Endothelial cell (in vitro differentiated cells): ENCODE results near the gene AUTS2. TPM values are rescaled to one million over a fixed set of nuclear protein-coding genes. Genes with fewer than 3 reads are reported as not detected.

Experiments
- DNase-seq: peaks from one replicate; pipeline ENCODE4 v3.0.0; 2021; ENCODE audit warnings: low spot score
- H3K27ac Mint-ChIP-seq: one replicate; pipeline ENCODE4 v1.8.0; 2021; ENCODE audit warnings: mixed read lengths, inconsistent platforms; ENCODE audit not compliant: unreplicated experiment
- H3K27me3 Mint-ChIP-seq: one replicate; pipeline ENCODE4 v1.8.0; 2021; ENCODE audit warnings: mild to moderate bottlenecking, moderate library complexity, mixed read lengths, inconsistent platforms; ENCODE audit not compliant: unreplicated experiment
- H3K36me3 Mint-ChIP-seq: one replicate; pipeline ENCODE4 v1.8.0; 2021; ENCODE audit warnings: mild to moderate bottlenecking, low read depth, mixed read lengths, inconsistent platforms; ENCODE audit not compliant: unreplicated experiment
- H3K4me1 Mint-ChIP-seq: one replicate; pipeline ENCODE4 v1.8.0; 2021; ENCODE audit warnings: mild to moderate bottlenecking, mixed read lengths, inconsistent platforms; ENCODE audit not compliant: unreplicated experiment
- H3K4me3 Mint-ChIP-seq: one replicate; pipeline ENCODE4 v1.8.0; 2021; ENCODE audit warnings: mild to moderate bottlenecking, mixed read lengths, inconsistent platforms; ENCODE audit not compliant: unreplicated experiment
- H3K9me3 Mint-ChIP-seq: one replicate; pipeline ENCODE4 v1.8.0; 2021; ENCODE audit warnings: mixed read lengths, inconsistent platforms; ENCODE audit not compliant: unreplicated experiment
- total RNA-seq: library from RNA; stranded (reverse); fragmentation: NEBNext Ultra II Directional; extraction: Animal tissue kit (Norgen Biotek cat#: 25700); gene quantifications from one replicate; pipeline ENCODE4 v1.2.1, GENCODE V29; 2021; ENCODE audit not compliant: unreplicated experiment
- TF ChIP-seq, protein P1 (sequence below): fragments of 200-600 bp; sonication (generic); IDR thresholded peaks from one replicate; pipeline ENCODE4 v1.5.0; 2021; ENCODE audit warnings: antibody characterized with exemption; ENCODE audit not compliant: unreplicated experiment

The AUTS2 gene
- total RNA-seq, 1 donor from 2014 or later: 103 TPM

DNA sequence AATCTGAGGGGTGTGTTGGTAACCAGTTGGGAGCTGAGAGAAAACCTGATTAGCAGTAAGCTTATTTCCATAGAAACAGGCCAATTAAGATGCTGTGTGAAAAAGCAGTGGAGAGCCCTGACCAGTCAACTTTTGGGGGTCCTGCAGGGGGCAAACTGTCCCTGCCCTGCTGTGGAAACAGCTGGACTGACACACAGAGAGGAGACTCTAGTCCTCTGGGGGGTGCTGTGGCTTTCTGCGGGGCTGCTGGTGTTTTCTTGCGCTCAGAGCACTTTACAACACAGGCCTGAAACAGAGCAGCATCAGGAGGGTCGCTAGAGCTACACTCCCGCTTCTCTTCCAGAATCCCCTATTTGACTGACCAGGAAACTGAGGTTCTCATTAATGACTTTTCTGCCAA lies 986.8 kb downstream of the AUTS2 start:
- Mint-ChIP-seq H3K27me3 (peaks cover 6% of the 10 kb centered on the region), H3K27ac (no peak overlapping the region), H3K9me3 (no peaks in the 10 kb centered on the region), H3K4me3 (no peak overlapping the region), H3K4me1 (peaks cover 54% of the 10 kb centered on the region), H3K36me3 (no peaks in the 10 kb centered on the region)
- TF ChIP-seq, protein P1, sequence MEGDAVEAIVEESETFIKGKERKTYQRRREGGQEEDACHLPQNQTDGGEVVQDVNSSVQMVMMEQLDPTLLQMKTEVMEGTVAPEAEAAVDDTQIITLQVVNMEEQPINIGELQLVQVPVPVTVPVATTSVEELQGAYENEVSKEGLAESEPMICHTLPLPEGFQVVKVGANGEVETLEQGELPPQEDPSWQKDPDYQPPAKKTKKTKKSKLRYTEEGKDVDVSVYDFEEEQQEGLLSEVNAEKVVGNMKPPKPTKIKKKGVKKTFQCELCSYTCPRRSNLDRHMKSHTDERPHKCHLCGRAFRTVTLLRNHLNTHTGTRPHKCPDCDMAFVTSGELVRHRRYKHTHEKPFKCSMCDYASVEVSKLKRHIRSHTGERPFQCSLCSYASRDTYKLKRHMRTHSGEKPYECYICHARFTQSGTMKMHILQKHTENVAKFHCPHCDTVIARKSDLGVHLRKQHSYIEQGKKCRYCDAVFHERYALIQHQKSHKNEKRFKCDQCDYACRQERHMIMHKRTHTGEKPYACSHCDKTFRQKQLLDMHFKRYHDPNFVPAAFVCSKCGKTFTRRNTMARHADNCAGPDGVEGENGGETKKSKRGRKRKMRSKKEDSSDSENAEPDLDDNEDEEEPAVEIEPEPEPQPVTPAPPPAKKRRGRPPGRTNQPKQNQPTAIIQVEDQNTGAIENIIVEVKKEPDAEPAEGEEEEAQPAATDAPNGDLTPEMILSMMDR: no peak
- no peak for DNase-seq

DNA sequence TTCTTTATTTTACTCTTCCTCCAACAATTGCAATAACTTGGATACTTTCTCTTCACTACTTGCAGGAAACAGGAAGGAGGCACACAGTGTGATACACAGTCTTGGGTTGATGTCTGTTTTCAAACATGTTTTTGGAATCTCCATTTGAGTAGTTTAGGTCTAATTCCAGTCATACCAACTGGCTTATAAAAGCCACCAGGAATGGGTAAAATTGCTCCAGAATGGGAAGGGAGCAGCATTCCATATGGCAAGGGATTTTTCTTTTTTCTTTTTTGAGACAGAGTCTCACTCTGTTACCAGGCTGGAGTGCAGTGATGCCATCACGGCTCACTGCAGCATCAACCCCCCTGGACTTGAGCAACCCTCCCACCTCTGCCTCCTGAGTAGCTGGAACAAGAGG lies 988.5 kb downstream of the AUTS2 start:
- peaks cover 50% of the 10 kb centered on the region for H3K4me1 Mint-ChIP-seq
- DNase-seq: no peak
- peaks cover 6% of the 10 kb centered on the region for H3K27me3 Mint-ChIP-seq
- no peak overlapping the region for H3K4me3 Mint-ChIP-seq
- TF ChIP-seq, protein P1: no peak
- H3K9me3 Mint-ChIP-seq: no peaks in the 10 kb centered on the region
- H3K27ac Mint-ChIP-seq: no peak overlapping the region
- no peaks in the 10 kb centered on the region for H3K36me3 Mint-ChIP-seq

DNA sequence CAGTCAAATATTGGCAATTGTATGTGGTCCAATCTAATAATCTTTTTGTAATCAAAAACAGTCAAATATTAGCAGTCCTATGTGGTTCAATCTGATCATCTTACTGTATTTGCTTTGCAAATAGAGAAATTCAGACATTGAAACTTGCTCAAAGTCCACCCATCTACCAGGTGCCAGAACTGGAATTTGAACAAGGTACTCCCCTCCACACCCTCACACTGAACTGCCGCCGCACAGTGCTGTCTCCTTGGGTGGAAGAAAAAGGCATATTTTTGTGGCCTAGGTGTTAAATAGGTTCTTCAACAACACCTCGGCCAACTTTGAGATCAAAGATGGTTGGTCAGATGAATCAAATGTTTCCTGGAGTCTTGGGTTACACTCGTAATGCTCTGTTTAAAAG lies 989.5 kb downstream of the AUTS2 start:
- Mint-ChIP-seq H3K4me3 (no peak overlapping the region), H3K27me3 (peaks cover 6% of the 10 kb centered on the region), H3K9me3 (no peaks in the 10 kb centered on the region), H3K36me3 (no peaks in the 10 kb centered on the region), H3K27ac (no peak overlapping the region), H3K4me1 (peaks cover 41% of the 10 kb centered on the region)
- DNase-seq: no peak
- TF ChIP-seq, protein P1: no peak

DNA sequence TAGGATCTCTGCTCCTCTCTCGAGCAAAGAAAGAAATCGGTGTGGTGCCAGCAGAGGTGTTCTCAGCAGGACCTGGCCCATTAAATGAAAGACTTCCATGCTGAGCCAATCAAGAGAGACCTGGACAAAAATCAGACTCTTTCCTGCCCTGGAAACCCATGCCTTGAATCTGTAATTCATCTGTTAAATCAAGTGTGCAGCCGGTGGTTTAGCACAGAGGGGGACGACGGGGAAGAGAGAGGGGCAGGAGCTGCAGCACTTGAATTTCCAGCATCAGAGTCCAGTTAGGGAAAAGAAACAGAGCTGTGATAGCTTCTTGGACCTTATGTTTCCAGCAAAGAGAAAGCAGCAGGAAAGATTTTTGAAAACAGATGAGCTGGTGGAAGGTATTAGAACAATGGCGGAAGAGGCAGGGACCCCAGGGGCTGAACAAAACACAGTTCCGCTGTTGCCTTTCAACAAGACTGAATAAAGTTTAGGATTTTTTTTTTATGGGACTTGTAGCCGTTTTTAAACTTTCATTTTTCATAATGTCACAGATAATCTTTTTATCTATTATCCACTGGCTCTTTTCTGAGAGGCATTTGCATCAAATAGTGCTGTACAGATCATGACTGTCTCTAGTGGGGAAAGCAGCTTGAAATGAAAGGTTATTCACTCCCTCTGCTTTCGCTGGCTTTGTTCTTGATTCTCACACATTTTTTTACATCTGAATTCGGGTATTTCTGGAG lies 990.1 kb downstream of the AUTS2 start:
- Mint-ChIP-seq H3K9me3 (no peaks in the 10 kb centered on the region), H3K4me1 (peaks cover 35% of the 10 kb centered on the region), H3K36me3 (no peaks in the 10 kb centered on the region), H3K27ac (no peak overlapping the region), H3K4me3 (no peak overlapping the region), H3K27me3 (peaks cover 6% of the 10 kb centered on the region)
- DNase-seq: no peak
- TF ChIP-seq, protein P1: no peak

DNA sequence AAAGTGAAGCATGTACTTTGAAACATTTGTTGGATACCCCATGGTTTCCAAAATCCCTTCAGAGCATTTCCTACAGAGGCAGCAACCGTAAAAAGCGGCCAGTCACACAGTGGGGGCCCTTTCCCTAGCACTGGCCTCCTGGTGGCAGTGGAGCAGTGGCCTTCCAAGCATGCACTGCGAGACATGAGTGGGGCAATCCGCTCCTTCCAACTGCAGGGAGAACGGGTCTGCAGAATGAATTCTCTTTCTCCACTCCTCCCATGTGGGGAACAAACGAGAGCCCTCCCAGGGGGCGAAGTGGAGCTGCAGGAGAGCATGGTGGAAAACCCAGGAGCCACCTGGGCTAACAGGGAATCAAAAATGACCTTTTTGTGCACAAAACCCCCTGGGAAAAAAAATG lies 990.7 kb downstream of the AUTS2 start:
- no peak for DNase-seq
- no peaks in the 10 kb centered on the region for H3K9me3 Mint-ChIP-seq
- TF ChIP-seq, protein P1: no peak
- H3K4me3 Mint-ChIP-seq: no peak overlapping the region
- H3K27me3 Mint-ChIP-seq: peaks cover 7% of the 10 kb centered on the region
- H3K36me3 Mint-ChIP-seq: no peaks in the 10 kb centered on the region
- no peak overlapping the region for H3K27ac Mint-ChIP-seq
- peaks cover 28% of the 10 kb centered on the region for H3K4me1 Mint-ChIP-seq
